RCC 7860 (cell line): ENCODE results near the gene PPP1R3C.

ENCODE experiments used
- DNase-seq: peaks from one replicate; pipeline ENCODE4 v3.0.0-alpha.2; 2015; ENCODE audit warnings: low spot score
- FAIRE-seq: peaks from 2 replicates; lab custom pipeline; 2012; peaks lifted over from hg19 to GRCh38; lab: Jason Lieb, UNC

Gene PPP1R3C

GRCh38 chr10:91602449-91602848 is 30.4 kb downstream of the PPP1R3C start:
- FAIRE-seq: no peak

GRCh38 chr10:91601212-91601611 is 31.7 kb downstream of the PPP1R3C start:
- no peak for DNase-seq
- no peak for FAIRE-seq

More at GRCh38 chr10:91602449-91602848, 30.4 kb downstream of the PPP1R3C start:
- no peak for DNase-seq

- DNase-seq (peak; percentile 79), FAIRE-seq (peak; percentile 81)
These were observed 34.5 kb downstream of the PPP1R3C start for GRCh38 chr10:91598211-91598977.

- DNase-seq: peak; percentile 62
- FAIRE-seq: peak; percentile 85
These were observed 35.5 kb downstream of the PPP1R3C start for GRCh38 chr10:91597197-91597881.

GRCh38 chr10:91596825-91597196 is 36.1 kb downstream of the PPP1R3C start:
- DNase-seq: peak; percentile 58

GRCh38 chr10:91593834-91594233 is 39.0 kb downstream of the PPP1R3C start:
- DNase-seq (no peak), FAIRE-seq (no peak)

More at GRCh38 chr10:91596825-91597196, 36.1 kb downstream of the PPP1R3C start:
- FAIRE-seq: no peak

GRCh38 chr10:91593366-91593765 is 39.5 kb downstream of the PPP1R3C start:
- FAIRE-seq (no peak), DNase-seq (no peak)

GRCh38 chr10:91592266-91592975 is 40.5 kb downstream of the PPP1R3C start:
- DNase-seq (no peak), FAIRE-seq (no peak)

- no peak for FAIRE-seq
- DNase-seq: no peak
These were observed 41.1 kb downstream of the PPP1R3C start for GRCh38 chr10:91591797-91592174.

GRCh38 chr10:91590904-91591796 is 41.7 kb downstream of the PPP1R3C start:
- FAIRE-seq (no peak), DNase-seq (peak; percentile 54)

- FAIRE-seq: no peak
- peak; percentile 35 for DNase-seq
These were observed 42.5 kb downstream of the PPP1R3C start for GRCh38 chr10:91590142-91590903.

GRCh38 chr10:91589658-91590035 is 43.2 kb downstream of the PPP1R3C start:
- FAIRE-seq (no peak), DNase-seq (no peak)

GRCh38 chr10:91589015-91589657 is 43.7 kb downstream of the PPP1R3C start:
- FAIRE-seq (no peak), DNase-seq (no peak)

- peak; percentile 63 for FAIRE-seq
- DNase-seq: peak; percentile 71
These were observed 44.9 kb downstream of the PPP1R3C start for GRCh38 chr10:91587710-91588638.

- FAIRE-seq: no peak
- DNase-seq: no peak
These were observed 50.7 kb downstream of the PPP1R3C start for GRCh38 chr10:91582153-91582554.

GRCh38 chr10:91579329-91579985 is 53.4 kb downstream of the PPP1R3C start:
- FAIRE-seq (no peak), DNase-seq (no peak)
